Activated T-helper 1 cell treated with anti-CD3 and anti-CD28 coated beads, Interleukin-2, amount 50 U/mL, for 16 hours (primary cell): ENCODE data around the gene TUSC7.

Experiments used
- DNase-seq, 2 donors: peaks; one replicate each; pipeline ENCODE4 v3.0.0-alpha.2; 2020; ENCODE audit warnings: low read depth in 1 of 2, low spot score in 1 of 2

TUSC7 gene

DNA sequence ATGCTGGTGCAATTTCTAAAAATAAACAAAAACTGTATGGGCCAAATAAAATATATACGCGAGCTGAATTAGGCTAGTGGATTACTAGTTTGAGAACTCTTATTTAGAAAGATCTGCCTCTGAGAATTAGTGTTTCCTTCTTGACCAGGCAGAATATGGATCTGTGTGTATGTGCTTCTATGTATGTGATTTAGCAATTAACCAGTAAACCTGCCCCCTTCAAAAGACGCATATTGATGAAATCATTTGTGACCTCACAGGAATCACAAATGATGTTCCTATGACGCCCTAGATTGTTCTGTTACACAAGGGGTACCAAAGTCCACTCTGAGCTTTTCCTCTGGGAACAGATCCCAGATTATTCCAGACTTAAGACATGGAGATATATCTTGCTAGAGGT is at the start of gene TUSC7:
Gene TUSC7, plus strand, starts transcription at position 301 of the 400 bp plus-strand sequence.
- no peak for DNase-seq

DNA sequence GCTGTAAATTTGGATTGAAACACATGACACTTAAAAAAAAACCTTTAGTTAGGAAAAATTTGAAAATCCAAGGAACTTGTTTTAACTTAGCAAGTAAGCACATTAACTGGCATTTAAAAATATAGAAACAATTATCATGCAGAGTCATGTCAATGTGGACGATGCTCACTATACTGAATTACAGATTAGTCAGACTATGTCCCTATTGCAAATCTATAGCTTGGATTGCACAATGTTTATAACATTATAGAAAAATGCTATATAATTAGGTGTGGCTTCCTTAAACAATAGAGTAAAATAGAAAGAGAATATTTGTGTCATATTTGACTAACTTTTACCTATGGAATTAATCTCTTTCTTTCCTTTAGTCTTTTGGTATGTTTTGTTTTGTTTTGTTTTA is 48.4 kb upstream of the TUSC7 start:
- DNase-seq, result no peak

DNA sequence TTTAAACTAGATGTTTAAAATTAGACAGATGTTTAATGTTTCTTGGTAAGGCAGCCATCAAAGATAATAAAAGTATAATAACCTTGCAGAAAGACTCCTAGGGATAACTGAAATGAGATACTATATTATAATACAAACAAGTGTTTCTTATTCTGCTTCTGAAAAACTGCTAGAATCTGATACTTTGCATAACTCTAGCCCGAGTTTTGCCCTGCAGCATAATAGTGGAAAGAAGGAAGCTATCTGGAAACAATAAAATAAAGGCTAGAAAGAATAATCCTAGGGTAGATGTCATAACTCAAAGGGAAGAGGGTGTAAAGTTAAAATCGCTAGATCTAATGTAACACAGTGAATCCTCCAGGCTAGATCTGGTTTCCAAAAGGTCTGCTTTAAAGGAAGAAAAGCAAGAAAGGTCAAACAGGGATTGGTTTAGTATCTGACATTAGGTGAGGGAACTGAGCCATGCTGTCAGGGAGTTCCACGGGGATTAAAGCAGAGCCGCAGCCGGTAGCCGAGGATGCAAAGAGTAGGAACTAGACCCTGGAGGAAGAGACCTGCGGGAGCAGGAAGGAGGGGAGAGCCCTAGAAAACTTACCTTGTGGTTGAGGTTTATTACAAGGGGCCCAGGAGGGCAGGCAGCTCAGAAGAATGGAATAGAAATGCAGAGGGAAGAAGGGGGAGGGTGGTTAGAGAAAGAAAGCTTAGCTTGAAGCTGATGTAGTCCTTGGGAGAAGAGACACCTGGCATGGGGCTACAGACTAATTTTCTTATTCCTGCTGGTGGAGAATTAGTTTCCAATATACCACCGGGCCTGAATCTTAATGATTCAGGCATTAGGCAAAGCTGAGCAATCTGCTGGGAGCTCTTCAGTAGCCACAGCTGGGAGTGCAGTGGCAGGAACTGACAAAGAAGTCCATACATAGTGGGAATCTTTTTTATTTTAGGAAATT is 46.1 kb upstream of the TUSC7 start:
- no peak for DNase-seq

DNA sequence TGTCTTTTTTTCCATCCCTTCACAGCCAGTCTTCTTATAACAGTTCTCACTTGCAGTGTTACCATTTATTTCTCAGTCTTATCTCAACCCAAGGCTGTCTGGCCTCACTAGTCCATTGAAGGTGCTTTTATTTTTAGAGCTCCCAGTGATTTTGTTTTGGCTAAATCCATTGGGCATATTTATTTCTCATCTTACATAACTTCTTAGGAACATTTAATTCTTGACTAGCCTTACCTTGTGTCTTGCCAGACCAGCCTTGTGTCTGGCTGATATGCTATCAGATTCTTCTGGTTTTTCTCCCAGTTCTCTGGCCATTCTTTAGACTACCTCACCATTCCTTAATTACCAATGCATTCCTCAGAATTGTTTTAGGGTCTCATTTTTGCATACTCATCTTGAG is 42.3 kb upstream of the TUSC7 start:
- no peak for DNase-seq

- no peak for DNase-seq
Observed at GRCh38 chr3:116667791-116668190, 41.8 kb upstream of the TUSC7 start.

DNA sequence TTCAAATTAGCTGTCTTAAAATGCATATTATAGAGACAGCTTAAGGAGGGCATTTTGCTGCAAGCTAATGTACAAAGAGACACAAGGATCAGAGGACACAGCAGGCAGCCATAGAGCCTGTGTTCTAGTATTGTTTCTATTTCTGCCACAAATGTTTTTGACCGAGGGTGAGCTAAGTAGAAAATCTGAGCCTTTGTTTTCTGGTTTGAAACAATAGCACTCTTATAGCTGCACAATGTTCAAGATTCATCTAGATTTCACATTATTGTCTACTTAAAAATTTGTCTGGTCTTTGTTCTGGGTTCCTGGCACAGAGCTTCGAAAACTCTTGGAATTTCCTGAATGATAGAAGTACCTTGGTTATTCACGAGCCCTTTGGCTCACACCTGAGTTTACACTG is 40.0 kb upstream of the TUSC7 start:
- DNase-seq, result no peak

GRCh38 chr3:116671151-116671550 is 38.4 kb upstream of the TUSC7 start:
- no peak for DNase-seq

- no peak for DNase-seq
Observed at GRCh38 chr3:116678853-116679252, 30.7 kb upstream of the TUSC7 start.

DNA sequence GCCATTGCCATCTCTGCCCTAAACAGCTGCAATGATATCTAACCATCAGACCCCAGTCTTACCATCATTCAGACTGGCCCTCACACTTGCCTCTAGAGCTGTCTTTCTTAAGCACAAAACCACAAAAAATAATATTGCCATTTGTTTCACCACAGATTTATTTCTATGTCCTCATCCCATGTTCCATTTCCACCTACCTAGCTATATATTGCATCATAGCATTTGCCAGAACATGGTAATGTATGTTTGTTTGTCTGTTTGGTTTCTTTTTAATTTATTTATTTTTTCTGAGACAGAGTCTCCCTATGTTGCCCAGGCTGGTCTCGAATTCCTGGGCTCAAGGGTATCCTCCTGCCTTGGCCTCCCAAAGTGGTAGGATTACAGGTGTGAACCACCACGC is 18.5 kb upstream of the TUSC7 start:
- no peak for DNase-seq

GRCh38 chr3:116701070-116701469 is 8.5 kb upstream of the TUSC7 start:
- no peak for DNase-seq

DNA sequence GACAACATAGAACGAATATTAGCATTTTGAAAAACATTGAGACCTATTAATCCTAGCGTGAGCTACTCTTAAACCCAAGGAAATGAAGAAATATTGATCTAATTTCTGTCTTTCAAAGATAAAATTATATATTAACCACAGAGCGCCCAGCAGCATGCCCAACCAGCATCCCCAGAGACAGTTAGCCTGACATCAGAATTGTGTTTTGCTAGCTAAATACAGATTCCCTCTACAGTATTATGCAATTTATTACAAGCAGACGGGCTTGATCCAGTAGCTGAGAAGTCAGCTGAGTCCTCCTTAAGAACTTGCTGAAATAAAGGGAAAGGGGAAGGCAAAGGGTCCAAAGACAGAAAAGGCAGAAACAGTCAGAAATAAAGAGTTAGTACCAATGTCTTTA is 7.2 kb upstream of the TUSC7 start:
- DNase-seq, result no peak

- no peak for DNase-seq
Observed at GRCh38 chr3:116707531-116707930, 2.0 kb upstream of the TUSC7 start.

DNA sequence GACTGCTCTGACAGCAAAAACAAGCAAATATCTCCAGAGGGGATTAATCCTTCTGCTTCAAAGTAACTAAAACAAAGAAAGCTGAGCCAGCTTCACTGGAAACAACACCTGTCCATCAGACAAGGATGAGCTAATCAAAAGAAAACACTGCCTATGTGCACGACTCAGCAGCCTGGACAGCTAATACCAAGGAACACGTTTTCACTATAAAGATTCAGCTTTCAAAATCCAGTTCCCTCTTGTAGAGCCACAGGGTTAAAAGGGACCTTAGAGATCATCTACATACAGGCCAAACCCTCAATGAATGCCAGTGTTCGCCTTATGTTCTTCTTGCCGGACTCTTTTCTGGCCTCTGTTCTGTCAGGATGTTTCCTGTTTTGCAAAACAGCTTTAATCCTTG is 6.9 kb downstream of the TUSC7 start:
- DNase-seq, result no peak

DNA sequence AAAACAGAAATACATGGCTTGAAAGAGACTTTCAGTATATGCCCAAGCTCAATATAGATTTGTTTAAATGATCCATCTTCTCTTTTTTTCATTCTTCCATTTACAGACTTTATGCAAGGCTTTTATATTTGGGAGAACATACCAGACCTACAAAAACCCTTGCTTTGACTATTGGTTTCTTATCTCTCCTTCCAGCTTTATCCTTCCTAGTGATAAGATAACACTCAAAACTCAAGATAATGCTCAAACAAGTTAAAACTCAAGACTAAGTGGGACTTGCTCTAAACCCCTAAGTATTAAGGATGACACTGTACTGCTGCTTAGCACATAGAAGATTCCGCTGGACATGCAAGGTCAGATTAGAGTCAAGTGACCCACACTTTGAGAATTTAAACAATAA is 8.0 kb downstream of the TUSC7 start:
- DNase-seq, result no peak

DNA sequence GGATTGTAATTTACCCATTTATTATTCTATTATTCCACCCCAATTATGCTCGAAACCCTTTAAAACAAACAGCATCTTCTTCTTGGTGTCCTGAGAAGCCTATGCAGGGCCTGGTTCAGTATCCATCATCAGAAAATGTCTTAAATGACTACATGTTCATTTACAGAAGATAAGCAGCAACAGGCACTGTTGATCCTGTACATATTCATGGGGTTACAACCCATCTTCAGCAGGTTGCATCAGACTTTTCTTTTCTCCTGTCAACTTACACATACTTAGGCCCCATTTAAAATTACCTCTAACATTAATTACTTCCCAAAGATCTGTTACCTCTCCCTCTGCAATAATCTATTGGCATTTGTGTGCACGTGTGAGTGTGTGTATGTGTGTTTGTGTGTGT is 18.9 kb downstream of the TUSC7 start:
- DNase-seq, result no peak

- no peak for DNase-seq
Observed at GRCh38 chr3:116734243-116734642, 24.7 kb downstream of the TUSC7 start.

GRCh38 chr3:116739678-116740077 is 30.1 kb downstream of the TUSC7 start:
- no peak for DNase-seq

DNA sequence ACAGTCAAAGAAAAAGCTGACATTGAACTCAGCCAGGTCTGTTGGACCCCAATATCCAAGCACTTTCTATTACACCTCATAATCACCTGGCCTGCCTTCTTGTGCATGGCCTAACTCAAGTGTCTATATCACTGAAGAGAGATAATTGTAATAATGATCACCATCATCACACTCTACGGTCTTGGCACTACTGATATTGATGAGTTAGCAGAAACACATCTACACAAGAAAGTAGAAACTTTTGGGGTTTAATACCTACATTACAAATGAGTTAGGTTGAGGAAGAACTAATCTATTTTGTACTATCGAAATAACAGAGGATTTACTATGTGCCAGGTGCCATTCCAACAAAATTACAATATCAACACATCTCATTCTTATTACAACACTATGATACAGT is 30.7 kb downstream of the TUSC7 start:
- no peak for DNase-seq

- no peak for DNase-seq
Observed at GRCh38 chr3:116741467-116741866, 31.9 kb downstream of the TUSC7 start.

DNA sequence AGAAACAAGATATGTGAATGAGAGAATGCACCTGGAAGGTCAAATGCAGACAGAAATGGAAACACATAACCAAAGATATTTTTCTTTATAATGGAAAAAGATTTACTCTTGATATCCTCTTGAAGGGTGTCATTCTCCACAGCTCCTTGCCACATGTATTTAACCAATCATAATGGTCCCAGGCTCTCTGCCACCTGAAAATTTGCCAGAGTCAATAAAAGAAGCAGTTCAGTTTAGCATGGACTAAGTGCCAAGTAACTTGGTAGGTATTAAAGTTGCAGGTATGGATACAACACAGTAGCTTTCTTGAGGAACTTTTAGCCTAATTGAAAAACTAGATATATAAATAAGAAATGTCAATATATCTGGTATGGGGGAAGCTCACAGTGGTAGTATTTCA is 33.5 kb downstream of the TUSC7 start:
- no peak for DNase-seq

DNA sequence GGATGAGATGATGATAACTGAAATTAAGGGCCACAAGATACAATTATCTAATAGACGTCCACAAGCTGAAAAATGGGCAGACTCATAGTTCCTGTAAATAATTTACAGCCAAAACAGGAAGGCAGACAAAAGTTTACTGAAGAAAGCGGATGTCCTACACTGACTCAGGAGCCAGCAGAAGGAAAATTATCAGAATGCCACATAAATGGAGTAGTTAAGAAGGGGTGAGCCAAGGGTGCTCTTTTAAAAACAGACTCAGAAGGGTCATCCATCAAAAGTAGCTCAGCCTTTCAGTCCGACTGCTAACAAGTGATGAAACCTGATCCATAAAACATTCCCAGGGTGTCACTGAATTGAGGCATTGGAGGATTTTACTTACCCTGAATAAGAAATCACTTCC is 39.8 kb downstream of the TUSC7 start:
- no peak for DNase-seq

- no peak for DNase-seq
Observed at GRCh38 chr3:116757315-116757714, 47.7 kb downstream of the TUSC7 start.

DNA sequence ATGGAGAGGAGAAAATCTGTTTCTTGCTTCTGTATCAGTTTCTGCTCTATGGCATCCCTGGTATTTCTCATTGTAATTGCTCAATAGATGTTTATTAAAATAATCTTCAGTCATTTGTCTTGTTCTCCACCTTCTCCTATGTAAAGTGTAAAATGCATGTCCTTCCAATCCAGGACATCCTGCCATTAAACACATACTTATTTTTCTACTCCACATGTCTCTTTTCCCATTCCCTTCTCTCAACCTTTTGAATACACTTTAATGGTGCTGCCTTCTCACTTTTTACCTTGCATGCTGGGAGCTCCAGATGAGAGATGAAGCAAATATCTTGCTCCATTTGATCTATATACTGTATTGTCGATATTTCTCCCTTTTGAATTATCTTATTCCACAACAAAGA is 49.7 kb downstream of the TUSC7 start:
- DNase-seq, result no peak
